GM15510 (cell line): ENCODE measurements around the gene SLC16A3.
A peak's percentile ranks its signal among the peaks of the same experiment; 100 is the strongest.

Experiments
- POLR2A ChIP-seq: IDR thresholded peaks from 3 replicates; pipeline ENCODE4 v1.6.1; 2011; ENCODE audit warnings: borderline replicate concordance; ENCODE audit not compliant: insufficient read length; ENCODE audit errors: extremely low read depth

Gene SLC16A3

DNA sequence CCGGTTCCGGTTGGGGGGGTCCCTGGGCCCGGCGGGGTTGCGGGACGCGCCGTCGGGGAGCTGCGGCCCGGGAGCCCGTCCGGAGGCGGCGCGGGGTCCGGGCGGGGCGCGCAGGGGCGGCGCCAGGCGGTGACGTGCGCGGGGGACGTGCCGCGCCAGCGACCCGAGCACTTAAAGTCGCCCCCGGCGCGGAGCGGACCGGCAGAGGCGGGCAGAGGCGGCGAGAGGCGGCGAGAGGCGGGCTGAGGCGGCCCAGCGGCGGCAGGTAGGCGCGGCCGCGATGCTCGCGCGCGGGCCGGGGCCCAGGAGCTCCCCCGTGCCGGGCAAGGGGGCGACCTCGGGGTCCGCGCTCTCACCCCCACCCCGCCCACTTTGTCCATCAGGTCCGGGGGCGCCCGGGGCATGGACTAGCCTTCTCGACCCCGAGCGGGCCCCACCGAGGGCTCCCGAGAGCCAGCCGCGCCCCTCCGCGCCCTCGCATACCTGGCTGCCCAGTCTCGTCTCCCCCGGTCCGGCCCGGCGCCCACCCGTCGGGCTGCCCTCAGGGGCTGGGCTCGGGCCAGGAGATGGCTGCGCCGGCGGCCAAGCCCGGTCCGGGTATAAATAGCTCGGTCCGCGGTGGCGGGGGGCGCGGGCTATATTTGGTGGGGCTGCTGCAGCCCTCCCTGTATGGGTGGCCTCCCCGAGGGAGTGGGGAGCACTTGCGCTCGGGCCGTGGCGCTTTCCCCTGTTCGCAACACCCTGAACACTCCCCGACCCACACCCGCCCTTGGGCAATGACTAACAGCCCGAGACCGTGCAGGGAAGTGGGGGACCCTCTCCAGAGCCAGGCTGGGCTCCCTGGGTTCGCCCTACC lies at the start of gene SLC16A3:
Gene SLC16A3, plus strand, starts transcription at position 201 of the 856 bp plus-strand sequence. CDS start 6,967 bp downstream, outside the sequence.
- peak; percentile 97 for TF ChIP-seq POLR2A

DNA sequence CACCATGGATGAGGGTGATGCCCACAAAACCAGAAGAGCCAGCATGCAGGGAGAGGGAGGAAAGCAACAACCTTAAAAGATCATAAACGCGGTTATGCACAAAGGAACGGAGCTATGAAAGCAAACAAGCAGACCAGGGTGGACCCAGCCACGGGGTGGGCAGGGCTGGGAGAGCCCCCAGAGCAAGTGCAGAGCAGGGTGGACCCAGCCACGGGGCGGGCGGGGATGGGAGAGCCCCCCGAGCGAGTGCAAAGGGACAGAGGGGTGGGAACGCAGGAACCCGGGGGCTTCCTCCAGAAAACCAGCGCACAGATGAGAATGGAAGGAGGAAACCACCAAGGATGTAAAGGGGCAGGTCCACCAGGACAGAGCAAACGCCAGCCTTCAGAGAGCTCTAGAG lies 49.4 kb upstream of the SLC16A3 start:
- TF ChIP-seq POLR2A = no peak

DNA sequence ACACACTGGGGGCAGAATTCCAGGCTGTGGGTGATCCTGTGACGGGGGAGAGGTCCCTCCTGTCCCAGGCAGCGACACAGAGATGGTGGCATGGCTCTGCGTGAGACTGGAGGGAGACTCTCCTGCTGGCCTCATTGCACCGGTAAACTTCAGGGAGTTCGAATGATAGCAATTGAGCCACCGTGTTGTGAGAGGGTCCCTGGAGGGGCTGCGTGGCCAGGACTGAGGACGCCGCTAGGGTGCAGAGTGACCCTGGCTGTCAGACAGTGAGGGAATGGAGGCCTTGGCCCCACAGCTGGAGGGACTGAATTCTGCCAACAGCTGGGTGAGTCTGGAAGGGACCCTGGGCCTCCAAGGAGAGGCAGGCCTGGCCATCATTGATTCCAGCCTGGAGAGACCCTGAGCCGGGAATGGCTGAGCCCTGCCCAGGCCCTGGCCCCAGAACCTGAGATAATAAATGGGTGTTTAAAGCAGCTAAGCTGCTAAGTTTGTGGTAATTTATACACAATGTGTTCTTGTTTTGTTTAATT lies 48.8 kb upstream of the SLC16A3 start:
- no peak for TF ChIP-seq POLR2A

DNA sequence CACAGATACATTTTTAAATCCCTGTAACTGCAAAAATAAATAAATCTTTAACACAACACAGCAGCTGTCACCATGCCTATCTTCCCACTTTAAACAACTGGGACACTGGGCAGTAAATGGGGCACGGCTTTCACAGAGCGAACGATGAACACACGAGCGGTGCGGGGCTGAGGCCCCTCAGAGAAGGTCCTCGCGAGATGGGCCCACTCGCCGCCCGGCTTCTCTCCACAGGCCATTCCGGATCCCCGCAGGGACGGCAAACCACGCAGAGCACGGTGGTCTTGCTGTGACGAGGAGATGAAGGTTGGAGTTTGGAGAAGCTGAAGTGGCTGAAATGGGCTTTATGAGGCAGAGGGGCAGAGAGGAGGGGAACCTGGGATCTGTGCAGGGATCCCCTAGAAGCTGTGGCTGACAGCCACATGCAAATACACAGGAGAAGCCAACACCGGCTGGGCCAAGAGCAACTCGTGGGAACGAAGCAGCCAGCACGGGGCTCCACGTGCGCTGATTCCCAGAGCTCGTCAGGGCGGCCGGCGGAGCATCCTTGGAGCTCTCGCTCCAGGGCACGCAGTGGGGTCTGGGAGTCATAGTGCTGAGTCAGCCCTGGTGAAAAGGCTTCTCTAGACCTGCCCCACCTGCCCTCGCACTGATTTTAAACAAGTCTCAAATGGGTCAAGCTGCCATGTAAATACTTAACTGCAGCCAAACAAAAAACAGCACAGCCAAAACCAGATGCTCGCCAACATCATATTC lies 47.9 kb upstream of the SLC16A3 start:
- no peak for TF ChIP-seq POLR2A

DNA sequence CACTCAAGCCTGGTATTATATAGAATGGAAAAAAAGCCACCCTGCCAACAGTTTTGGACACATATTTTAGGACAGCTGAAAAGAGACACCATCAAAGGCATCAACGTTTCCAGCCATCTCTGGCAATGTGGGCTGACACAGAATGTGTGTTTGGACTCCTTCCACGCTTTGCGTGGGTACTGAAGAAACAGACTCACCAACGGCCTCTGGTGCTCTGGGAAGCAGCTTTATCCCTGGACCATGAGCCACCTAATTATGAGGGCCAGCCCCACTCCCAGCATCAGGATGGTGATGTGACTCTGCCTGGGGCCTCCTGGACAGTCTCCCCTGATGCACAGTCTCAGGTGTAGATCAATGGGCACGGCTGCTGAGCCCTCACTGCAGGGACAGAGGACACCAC lies 44.1 kb upstream of the SLC16A3 start:
- TF ChIP-seq POLR2A = no peak

DNA sequence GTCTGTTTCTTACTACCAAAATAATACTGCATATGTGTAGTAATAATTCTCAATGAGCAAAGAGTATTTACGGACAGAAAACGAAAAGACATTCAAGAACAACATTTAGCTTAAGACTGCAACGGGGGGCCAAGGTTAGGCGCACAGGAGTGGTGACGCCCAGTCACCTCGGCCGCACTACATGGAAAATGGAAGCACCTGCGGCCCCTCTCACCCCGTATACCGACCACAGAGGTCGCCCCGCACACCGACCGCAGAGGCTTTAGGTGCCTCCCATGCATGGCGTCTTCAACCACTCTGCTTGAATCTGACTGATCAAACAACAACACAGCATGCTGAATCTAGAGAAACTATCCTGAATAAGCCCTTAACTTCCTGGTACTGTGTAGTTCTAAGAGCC lies 42.6 kb upstream of the SLC16A3 start:
- no peak for TF ChIP-seq POLR2A

DNA sequence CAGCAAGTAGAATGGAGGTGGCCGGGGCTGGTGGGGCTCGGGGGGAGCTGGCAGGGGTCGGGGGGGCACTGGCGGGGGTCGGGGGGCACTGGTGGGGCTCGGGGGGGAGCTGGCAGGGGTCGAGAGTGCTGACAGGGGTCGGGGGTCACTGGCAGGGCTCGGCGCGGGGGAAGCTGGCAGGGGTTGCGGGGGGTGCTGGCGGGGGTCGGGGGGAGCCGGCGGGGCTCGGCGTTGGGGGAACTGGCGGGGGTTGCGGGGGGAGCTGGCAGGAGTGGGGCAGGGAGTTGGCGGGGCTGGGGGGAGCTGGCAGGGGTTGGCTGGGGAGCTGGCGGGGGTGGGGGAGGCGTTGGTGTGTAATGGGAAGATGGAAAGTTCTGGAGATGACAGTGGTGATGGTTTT lies 41.3 kb upstream of the SLC16A3 start:
- TF ChIP-seq POLR2A = no peak

DNA sequence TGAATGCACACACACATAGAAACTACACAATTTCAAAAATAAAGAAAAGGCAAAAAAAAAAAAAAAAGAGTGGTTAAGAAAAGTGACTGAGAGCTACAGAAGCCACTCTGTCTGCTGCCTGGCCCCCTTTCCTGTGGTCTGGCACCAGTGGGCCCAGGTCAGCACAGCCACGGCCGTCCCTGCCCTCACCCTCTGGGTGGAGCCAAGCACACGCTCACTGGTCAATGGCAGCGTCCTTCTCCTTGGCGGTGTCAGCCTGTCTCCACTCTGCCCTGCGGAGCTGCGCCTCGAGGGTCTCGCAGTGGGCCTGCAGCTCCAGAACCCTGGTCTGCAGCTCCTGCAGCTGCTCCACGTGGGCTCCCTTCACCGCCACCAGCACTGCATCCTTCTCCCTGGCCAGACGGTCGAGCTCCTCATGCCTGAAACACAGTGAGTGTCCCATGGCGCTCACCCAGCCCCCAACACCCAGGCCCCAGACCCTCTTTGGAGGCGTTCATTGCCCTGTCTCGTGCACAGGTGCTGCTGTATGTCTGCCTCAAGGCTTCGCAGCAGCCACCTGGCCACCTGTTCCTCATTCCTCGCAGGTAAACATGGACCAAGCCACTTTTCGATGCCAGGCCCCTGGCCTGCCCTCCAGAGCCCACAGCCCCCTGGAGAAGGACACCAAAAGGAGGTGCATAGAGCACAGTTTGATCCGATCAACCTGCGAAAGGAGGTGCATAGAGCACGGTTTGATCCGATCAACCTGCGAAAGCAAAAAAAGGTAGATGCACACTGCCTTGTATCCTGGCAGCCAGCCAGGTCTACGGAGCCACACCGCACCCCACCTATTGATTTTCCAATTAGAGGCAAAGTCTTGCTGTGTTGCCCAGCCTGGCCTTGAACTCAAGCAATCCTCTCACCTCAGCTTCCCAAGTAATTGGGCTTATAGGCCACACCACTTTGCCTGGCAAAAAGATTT lies 40.6 kb upstream of the SLC16A3 start:
- no peak for TF ChIP-seq POLR2A

DNA sequence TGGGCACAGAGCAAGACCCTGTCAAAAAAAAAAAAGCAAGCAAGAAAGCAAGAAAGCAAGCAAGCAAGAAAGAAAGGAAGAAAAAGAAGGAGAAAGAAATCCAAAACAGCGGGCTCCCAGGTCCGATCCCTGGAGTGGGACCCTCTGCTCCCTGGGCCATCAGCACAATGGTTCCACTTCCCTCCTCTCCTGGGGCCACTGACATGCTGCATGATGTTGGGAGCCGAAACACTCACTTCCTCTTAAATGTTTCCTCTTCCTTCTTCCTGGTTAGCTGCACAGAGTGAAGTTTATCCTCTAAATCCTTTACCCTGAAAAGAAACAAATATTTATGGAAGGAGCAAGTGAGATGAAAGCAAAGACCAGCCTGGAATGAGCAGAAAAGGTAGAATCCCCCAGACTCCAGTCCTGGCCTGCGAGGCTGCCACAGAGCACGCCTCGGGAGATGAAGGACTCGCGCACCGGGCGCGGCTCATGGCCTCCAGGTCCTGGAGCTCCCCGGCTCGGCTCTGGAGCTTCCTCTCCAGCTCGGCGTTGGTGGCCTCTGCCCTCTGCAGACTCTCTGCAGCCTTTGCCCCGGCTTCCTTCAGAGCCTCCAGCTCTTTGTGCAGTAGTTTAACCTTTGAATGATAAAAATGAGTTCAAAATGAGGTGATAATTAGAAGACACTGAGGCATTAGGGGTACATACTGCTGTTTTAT lies 35.2 kb upstream of the SLC16A3 start:
- no peak for TF ChIP-seq POLR2A

DNA sequence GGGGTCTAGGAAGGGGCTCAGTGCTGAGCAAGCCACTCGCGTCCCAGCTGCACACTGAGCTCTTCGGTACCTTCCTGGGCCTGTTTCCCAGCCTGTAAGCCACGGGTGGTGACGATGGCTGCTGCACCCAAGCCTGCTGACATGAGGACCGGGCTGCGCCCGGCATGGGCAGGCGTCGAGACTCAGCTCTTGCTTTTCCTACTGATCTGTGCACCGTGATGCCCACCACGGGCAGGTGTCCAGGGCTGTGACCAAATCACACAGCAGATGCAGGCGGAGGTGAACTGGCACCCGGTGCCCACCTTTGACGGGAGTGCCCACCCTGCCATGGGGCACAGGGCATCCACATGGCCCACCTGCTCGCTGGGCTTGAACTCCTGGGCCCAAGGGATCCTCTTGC lies 34.1 kb upstream of the SLC16A3 start:
- no peak for TF ChIP-seq POLR2A

DNA sequence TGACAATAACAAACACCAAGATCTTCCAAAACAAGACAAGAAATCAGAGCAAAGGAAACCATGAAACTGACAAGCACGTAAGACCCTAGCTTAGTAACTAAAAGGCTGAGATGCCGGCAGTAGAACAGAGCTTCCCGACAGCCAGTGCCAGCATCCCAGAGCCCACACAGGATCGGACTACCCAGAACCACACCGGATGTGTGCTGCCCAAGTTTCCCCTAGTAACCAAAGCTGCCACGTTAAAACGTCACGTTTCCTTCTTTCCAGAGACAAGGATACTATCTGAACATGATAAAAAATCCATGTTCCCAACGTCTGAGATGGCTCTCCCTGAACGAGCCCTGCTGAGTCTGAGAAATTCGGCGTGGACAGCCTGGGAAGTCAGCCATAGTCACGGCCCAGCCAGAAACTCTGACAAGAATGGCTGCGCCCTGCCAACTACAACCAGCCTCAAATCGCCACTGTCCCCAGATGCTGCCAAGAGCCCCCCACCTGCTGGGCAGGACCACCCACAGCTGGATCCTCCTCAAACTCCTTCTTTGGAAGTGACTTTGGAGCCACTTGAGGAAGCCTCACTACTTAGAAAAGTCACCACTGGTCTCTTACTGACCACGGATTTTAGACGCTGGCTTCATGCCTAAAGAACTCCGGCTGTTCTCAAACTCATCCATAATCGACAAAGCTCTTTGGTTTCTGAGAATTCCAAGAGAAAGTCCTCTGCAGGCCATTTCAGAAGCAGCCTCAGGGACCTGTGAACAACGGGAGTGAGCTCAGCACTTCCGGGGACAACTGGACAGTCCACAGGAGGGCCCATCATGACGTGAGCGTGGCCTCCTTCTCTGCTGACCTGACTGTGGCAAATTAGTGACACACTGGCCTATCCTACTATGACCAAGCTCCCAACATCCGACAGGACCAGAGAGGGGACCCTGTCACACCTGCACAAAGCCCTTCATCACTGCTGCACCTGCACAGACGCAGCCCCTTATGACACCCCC lies 32.9 kb upstream of the SLC16A3 start:
- no peak for TF ChIP-seq POLR2A

DNA sequence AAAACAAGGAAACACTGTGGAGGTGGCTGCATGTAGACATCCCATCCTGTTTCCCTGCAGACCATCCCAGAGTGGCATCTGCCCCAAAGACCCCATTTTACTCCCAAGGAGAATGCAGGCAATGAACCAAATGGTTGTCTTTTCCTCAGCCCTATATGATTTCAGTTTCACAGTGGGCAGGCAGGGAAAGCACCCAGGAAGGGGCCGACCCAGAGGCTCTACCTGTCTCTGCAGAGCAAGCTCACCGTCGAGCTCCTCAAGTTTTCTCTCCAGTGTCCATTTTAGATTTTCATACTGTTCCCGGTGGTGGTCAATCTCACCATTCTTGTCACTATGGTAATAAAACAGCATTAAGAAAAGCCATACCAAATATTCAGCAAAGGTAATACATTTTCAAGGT lies 30.8 kb upstream of the SLC16A3 start:
- no peak for TF ChIP-seq POLR2A

DNA sequence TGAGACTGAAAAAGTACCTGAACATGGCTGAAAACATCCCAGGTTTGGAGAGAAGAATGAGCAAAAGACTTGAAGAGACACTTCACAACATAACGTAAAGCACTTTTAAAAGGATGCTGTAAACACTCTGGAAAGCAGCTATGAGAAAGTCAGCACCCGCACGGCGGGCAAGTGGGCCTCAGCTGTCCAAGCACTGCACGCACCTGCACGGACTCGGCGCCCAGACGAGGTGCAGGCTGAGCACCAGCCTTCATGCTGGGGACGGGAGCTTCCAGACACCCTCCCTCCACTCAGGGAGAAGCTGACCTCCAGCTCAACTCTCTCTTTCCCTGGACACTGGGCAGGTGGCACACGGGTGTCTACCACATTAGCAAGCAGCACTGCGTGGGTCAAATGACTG lies 29.3 kb upstream of the SLC16A3 start:
- no peak for TF ChIP-seq POLR2A
